OCI-LY7 (cell line): ENCODE measurements around the gene TEKT5. TPM values are rescaled to one million over a fixed set of nuclear protein-coding genes. Genes with fewer than 3 reads are reported as not detected.

ENCODE experiments used
- BruUV-seq: library from RNA; stranded (reverse); fragments of 400-500 nt; replicated peaks from 2 replicates; lab custom pipeline; 2021; lab: Mats Ljungman, UMichigan
- CTCF ChIA-PET: fragments of 300-600 bp; sonication (Branson Sonifier 250); formaldehyde crosslinking; loops from one replicate; lab custom pipeline; 2022; ENCODE audit warnings: antibody characterized with exemption; ENCODE audit not compliant: unreplicated experiment; lab: Charles Lee
- POLR2A ChIA-PET: fragments of 300-600 bp; sonication (Branson Sonifier 250); formaldehyde crosslinking; loops from one replicate; lab custom pipeline; 2022; ENCODE audit warnings: antibody characterized with exemption; lab: Charles Lee
- DNase-seq: peaks from one replicate; pipeline ENCODE4 v3.0.0-alpha.2; 2015; ENCODE audit warnings: low spot score
- H2AFZ ChIP-seq: fragments of 200-600 bp; sonication (generic), shearing (Covaris generic); 2 replicates; pipeline ENCODE4 v1.6.1; 2014; ENCODE audit warnings: mild to moderate bottlenecking, antibody characterized with exemption, low read length, moderate library complexity
- H3K27ac ChIP-seq: fragments of 200-600 bp; sonication (generic); 2 replicates; pipeline ENCODE4 v1.5.1; 2014; ENCODE audit warnings: mixed run types, low read depth, mild to moderate bottlenecking, moderate library complexity, low read length, inconsistent platforms; ENCODE audit not compliant: poor library complexity, severe bottlenecking
- H3K36me3 ChIP-seq: fragments of 200-600 bp; sonication (generic); 2 replicates; pipeline ENCODE4 v1.6.1; 2014; ENCODE audit warnings: mild to moderate bottlenecking, antibody characterized with exemption, low read length, moderate library complexity, mixed read lengths; ENCODE audit not compliant: insufficient read depth
- H3K4me1 ChIP-seq: fragments of 200-600 bp; sonication (generic); 2 replicates; pipeline ENCODE4 v1.5.1; 2014; ENCODE audit warnings: mild to moderate bottlenecking, low read length; ENCODE audit not compliant: insufficient read depth, poor library complexity, severe bottlenecking
- H3K4me2 ChIP-seq: fragments of 200-600 bp; sonication (generic); 2 replicates; pipeline ENCODE4 v1.6.1; 2014; ENCODE audit warnings: mild to moderate bottlenecking, low read length
- H3K4me3 ChIP-seq: fragments of 200-600 bp; sonication (generic); 2 replicates; pipeline ENCODE4 v1.5.1; 2014; ENCODE audit warnings: mild to moderate bottlenecking, low read depth, low read length; ENCODE audit not compliant: poor library complexity, severe bottlenecking
- H3K79me2 ChIP-seq: fragments of 200-600 bp; sonication (generic); 2 replicates; pipeline ENCODE4 v1.6.1; 2016; ENCODE audit warnings: low read depth, mild to moderate bottlenecking, low read length, moderate library complexity, mixed read lengths; ENCODE audit not compliant: insufficient read depth
- H3K9me2 ChIP-seq: fragments of 200-600 bp; sonication (generic); 2 replicates; pipeline ENCODE4 v1.6.1; 2016; ENCODE audit warnings: mild to moderate bottlenecking, low read length, mixed read lengths; ENCODE audit not compliant: insufficient read depth
- H3K9me3 ChIP-seq: fragments of 200-600 bp; sonication (generic); 2 replicates; pipeline ENCODE4 v1.6.1; 2014; ENCODE audit warnings: mild to moderate bottlenecking, mixed run types, low read length, mixed read lengths
- H4K20me1 ChIP-seq: fragments of 200-600 bp; sonication (generic); 2 replicates; pipeline ENCODE4 v1.6.1; 2014; ENCODE audit warnings: mild to moderate bottlenecking, antibody characterized with exemption, low read length, moderate library complexity, mixed read lengths; ENCODE audit not compliant: insufficient read depth
- EZH2phosphoT487 ChIP-seq: fragments of 200-600 bp; sonication (generic); IDR thresholded peaks from 2 replicates; pipeline ENCODE4 v1.6.1; 2018; ENCODE audit warnings: low read depth, borderline replicate concordance, mild to moderate bottlenecking, mixed run types, antibody characterized with exemption, low read length, moderate library complexity, mixed read lengths
- intact Hi-C: fragments of 100-400 bp; cut with micrococcal nuclease; formaldehyde crosslinking; loops from one replicate; pipeline ENCODE4 v1.10.0; 2022; ENCODE audit not compliant: unreplicated experiment
- total RNA-seq, 2 experiments: library from RNA; depleted of rRNA in 1 of 2; stranded (reverse); fragments of >200 nt in 1 of 2; shearing (Covaris generic) in 1 of 2; gene quantifications; 2 replicates each; pipeline ENCODE4 v1.2.3, GENCODE V29; 2014 to 2022
- TF ChIP-seq, protein P1 (sequence below): fragments of 200-600 bp; sonication (generic); conservative IDR thresholded peaks from 2 replicates; pipeline ENCODE4 v1.5.1; 2014; ENCODE audit warnings: mild to moderate bottlenecking, antibody characterized with exemption, low read length, moderate library complexity, mixed read lengths

The TEKT5 gene
- total RNA-seq, 2 experiments from 2014 or later = 0.32 to 0.74 TPM

DNA sequence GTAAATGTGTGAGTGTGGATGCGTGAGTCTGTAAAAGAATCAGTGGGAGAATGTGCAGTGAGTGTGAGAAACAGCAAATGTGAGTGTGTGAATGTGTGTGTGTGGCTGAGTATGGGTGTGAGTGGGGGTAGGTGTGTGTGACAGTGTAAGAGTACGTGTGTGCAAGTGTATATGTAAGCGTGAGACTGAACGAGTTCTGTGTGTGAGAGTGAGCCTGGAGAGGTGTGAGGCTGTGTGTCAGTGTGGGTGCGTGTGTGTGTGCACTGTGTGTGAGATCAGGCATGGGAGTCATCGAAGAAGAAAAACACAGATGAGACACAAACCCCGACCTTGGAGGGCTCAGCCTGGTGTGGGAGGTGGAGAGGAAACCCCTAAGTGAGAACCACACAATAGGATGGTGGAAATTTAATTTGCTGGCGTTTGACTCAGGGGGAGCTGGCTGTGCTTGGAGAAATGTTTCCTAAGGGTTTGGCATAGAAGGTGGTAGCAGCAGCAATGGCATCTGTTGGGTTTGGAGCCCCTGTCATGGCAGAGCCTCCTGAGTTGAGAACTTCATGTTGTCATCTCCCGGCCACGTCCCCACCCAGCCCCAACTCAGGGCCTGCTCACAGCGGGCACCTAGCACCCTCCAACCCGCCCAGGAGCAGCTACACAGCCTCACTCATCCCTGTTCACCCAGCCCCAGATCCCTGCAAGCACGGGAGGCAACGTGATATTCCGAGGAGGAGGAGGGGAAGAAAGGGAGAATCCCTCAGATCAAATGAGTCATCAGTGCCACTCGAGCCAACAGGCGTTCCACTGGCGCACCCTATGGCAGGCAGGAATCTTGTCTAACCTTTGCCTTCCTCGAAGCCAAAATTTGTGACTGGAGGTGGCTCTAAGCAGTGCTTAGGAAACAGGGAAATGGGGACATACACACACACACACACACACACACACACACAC lies 34.6 kb upstream of the TEKT5 start:
- Histone ChIP-seq H3K4me2 (no peak overlapping the region), H4K20me1 (no peaks in the 10 kb centered on the region), H3K4me3 (no peak overlapping the region), H3K9me3 (no peaks in the 10 kb centered on the region), H3K79me2 (no peaks in the 10 kb centered on the region), H3K9me2 (no peaks in the 10 kb centered on the region), H3K27ac (no peak overlapping the region), H2AFZ (no peak overlapping the region), H3K4me1 (no peaks in the 10 kb centered on the region), H3K36me3 (no peaks in the 10 kb centered on the region)
- CTCF ChIA-PET = no interaction called here
- TF ChIP-seq, protein P1, sequence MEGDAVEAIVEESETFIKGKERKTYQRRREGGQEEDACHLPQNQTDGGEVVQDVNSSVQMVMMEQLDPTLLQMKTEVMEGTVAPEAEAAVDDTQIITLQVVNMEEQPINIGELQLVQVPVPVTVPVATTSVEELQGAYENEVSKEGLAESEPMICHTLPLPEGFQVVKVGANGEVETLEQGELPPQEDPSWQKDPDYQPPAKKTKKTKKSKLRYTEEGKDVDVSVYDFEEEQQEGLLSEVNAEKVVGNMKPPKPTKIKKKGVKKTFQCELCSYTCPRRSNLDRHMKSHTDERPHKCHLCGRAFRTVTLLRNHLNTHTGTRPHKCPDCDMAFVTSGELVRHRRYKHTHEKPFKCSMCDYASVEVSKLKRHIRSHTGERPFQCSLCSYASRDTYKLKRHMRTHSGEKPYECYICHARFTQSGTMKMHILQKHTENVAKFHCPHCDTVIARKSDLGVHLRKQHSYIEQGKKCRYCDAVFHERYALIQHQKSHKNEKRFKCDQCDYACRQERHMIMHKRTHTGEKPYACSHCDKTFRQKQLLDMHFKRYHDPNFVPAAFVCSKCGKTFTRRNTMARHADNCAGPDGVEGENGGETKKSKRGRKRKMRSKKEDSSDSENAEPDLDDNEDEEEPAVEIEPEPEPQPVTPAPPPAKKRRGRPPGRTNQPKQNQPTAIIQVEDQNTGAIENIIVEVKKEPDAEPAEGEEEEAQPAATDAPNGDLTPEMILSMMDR = no peak
- POLR2A ChIA-PET = no interaction called here
- intact Hi-C loops = loop anchor here (5.0 kb wide), 1 partner anchor 687 kb away; no protein-coding TSS in a partner anchor
- no peak for DNase-seq
- BruUV-seq = no TSS peak

DNA sequence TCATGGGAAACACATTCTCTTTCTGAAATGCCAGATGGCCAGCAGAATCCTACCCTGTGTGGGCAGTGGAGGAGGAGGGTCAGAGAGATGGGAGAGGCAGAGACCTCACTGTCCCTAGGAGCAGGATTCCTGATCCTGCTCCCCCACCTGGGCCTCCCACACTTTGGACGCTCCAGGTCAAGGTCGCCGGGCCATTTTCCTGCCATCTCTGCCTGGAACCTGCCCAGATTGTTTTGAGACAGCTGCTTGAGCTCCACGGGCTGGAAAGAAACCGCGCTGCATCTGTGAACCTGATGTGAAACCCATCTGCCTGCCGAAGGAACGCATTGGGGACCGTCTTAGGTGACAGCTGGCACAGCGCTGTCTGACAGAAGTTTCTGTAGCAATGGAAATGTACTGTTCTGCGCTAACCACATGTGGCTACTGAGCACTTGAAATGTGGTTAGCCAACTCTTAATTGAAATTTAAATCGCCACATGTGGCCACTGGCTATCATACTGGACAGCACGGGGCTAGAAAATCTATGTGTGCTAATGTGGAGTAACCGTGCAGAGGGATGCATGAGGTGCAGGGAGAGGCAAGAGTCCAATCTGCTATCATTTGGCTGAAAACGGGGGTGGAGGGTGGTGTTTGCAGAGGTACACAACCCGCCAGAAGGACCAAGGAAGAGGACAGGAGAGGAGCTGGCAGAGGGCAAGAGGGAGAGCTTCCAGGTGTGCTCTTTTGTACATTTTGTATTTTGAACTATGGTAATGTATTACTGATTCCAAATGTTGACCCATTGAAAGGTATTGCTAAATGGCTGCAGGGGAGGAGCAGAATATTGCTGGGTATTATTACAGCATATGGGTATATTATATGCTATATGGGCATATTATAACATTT lies 33.5 kb upstream of the TEKT5 start:
- CTCF ChIA-PET = no interaction called here

More for the DNA sequence above, 33.5 kb upstream of the TEKT5 start:
- DNase-seq = no peak
- intact Hi-C loops = loop anchor here (5.0 kb wide), 1 partner anchor 686 kb away; no protein-coding TSS in a partner anchor
- Histone ChIP-seq H3K4me2 (no peak overlapping the region), H3K4me1 (no peaks in the 10 kb centered on the region), H2AFZ (no peak overlapping the region), H4K20me1 (no peaks in the 10 kb centered on the region), H3K27ac (no peak overlapping the region), H3K9me2 (no peaks in the 10 kb centered on the region), H3K9me3 (no peaks in the 10 kb centered on the region), H3K4me3 (no peak overlapping the region), H3K36me3 (no peaks in the 10 kb centered on the region), H3K79me2 (no peaks in the 10 kb centered on the region)
- POLR2A ChIA-PET = no interaction called here
- BruUV-seq = no TSS peak
- TF ChIP-seq EZH2phosphoT487 = no peak
- TF ChIP-seq, protein P1 = no peak
